Esophagus muscularis mucosa (tissue), 4 donors: ENCODE data around the gene EEA1. TPM values are rescaled to one million over a fixed set of nuclear protein-coding genes. Genes with fewer than 3 reads are reported as not detected.

ENCODE experiments used
- DNase-seq: peaks from one replicate; pipeline ENCODE4 v3.0.0-alpha.2; 2017; ENCODE audit errors: extremely low spot score
- H3K27ac ChIP-seq, 4 donors: fragments of 200-600 bp; sonication (generic); replicated peaks in 1 of 4; 1 replicate in 3 of 4; 2 replicates in 1 of 4; pipeline ENCODE4 v1.5.1; 2016 to 2019; ENCODE audit warnings: mild to moderate bottlenecking in 1 of 4
- H3K27me3 ChIP-seq, 4 donors: fragments of 200-600 bp; sonication (generic); one replicate each; pipeline versions ENCODE4 v1.5.1 to v1.6.0; 2016 to 2019
- H3K36me3 ChIP-seq, 4 donors: fragments of 200-600 bp; sonication (generic); one replicate each; pipeline ENCODE4 v1.5.1; 2016 to 2019
- H3K4me1 ChIP-seq, 4 donors: fragments of 200-600 bp; sonication (generic); one replicate each; pipeline ENCODE4 v1.5.1; 2016 to 2019
- H3K4me3 ChIP-seq, 4 donors: fragments of 200-600 bp; sonication (generic); 1 replicate in 2 of 4; 2 replicates in 2 of 4; pipeline ENCODE4 v1.5.1; 2016 to 2019; ENCODE audit warnings: mild to moderate bottlenecking in 4 of 4, moderate library complexity in 1 of 4
- H3K9me3 ChIP-seq, 4 donors: fragments of 200-600 bp; sonication (generic); 1 replicate in 3 of 4; 2 replicates in 1 of 4; pipeline ENCODE4 v1.5.1; 2016 to 2019
- EP300 ChIP-seq: sonication (generic); formaldehyde crosslinking; IDR thresholded peaks from one replicate; pipeline ENCODE4 v1.6.1; 2017; ENCODE audit warnings: antibody characterized with exemption
- POLR2A ChIP-seq: fragments of 450-650 bp; IDR thresholded peaks from one replicate; pipeline ENCODE4 v1.6.1; 2017; ENCODE audit warnings: antibody characterized with exemption, moderate library complexity, mild to moderate bottlenecking, low read depth
- POLR2AphosphoS5 ChIP-seq, 2 donors: sonication (generic); formaldehyde crosslinking; IDR thresholded peaks; one replicate each; pipeline ENCODE4 v1.6.1; 2017; ENCODE audit warnings: antibody characterized with exemption in 2 of 2
- WGBS: methylation state at CpG from one replicate; pipeline ENCODE4 v1.1.5; 2018; 5-methylcytosine and 5-hydroxymethylcytosine counted together
- intact Hi-C: fragments of 100-400 bp; cut with DNase I; formaldehyde crosslinking; loops from one replicate; pipeline ENCODE4 v1.15.1; 2023
- total RNA-seq, 4 donors: library from RNA; depleted of rRNA; stranded (reverse); fragments of >200 nt; gene quantifications; one replicate each; pipeline versions ENCODE4 v1.1.0 to v1.2.1, GENCODE V29; 2016
- TF ChIP-seq, protein P1 (sequence below), 3 experiments: fragments of 200-600 bp in 2 of 3; fragments of 450-650 bp in 1 of 3; sonication (generic) in 2 of 3; IDR thresholded peaks; one replicate each; pipeline ENCODE4 v1.5.1; 2017 to 2019; ENCODE audit warnings: antibody characterized with exemption in 3 of 3, mild to moderate bottlenecking in 2 of 3, moderate library complexity in 1 of 3

EEA1 gene
- total RNA-seq, 4 donors from 2014 or later, result 15.7 to 31.1 (median 24.1) TPM

DNA sequence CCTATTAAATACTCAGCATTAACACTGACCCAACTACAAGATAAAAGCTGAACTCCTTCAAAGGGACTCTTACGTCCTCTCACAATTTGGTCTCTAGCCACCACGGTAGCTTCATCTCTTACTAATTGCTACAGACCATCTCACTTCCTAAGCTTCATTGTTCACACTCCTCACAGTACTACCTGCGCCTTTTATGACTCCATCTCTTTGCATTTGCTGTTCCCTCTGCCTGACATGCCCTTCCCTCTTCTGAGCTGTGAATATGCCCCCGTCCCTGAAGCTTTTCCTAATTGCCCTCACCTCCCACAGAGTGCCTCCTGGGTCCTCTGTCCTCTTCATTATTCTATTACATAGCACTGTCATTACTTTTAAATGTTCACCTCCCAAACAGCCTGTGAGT lies 2.5 kb downstream of the EEA1 start:
- 60% methylated on average over 4 of the region's 4 CpGs for WGBS
- H3K4me3 ChIP-seq, result peak overlapping the region in 3 of 4 donors; percentile 1 to 92 (median 5)

DNA sequence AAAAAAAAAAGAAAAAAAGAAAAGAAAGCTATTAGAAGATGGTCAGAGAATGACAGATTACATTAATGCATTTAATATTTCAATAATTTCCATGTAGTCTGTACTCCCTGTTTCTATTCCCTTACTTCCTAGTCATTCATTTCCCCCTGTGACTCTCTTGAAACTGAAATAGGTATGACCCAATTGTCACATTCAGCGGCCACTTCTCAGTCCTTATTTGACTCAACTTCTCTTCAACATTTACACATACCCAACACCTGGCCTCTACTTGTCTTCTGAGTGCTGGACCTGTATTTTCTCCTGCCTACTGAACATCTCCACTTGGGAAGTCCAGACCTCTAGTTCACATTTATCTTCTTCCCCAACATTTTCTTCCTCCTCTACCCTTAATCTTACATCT lies 7.2 kb downstream of the EEA1 start:
- Histone ChIP-seq H3K36me3 (no peaks in the 10 kb centered on the region), H3K27me3 (no peaks in the 10 kb centered on the region), H3K9me3 (no peaks in the 10 kb centered on the region), H3K27ac (no peak overlapping the region), H3K4me1 (peaks cover 13 to 36% (median 30%) of the 10 kb centered on the region in 4 donors), H3K4me3 (no peak overlapping the region)
- 86% methylated on average over 1 of the region's 1 CpG for WGBS
- no peak for TF ChIP-seq POLR2A
- no peak for TF ChIP-seq EP300
- TF ChIP-seq, protein P1, sequence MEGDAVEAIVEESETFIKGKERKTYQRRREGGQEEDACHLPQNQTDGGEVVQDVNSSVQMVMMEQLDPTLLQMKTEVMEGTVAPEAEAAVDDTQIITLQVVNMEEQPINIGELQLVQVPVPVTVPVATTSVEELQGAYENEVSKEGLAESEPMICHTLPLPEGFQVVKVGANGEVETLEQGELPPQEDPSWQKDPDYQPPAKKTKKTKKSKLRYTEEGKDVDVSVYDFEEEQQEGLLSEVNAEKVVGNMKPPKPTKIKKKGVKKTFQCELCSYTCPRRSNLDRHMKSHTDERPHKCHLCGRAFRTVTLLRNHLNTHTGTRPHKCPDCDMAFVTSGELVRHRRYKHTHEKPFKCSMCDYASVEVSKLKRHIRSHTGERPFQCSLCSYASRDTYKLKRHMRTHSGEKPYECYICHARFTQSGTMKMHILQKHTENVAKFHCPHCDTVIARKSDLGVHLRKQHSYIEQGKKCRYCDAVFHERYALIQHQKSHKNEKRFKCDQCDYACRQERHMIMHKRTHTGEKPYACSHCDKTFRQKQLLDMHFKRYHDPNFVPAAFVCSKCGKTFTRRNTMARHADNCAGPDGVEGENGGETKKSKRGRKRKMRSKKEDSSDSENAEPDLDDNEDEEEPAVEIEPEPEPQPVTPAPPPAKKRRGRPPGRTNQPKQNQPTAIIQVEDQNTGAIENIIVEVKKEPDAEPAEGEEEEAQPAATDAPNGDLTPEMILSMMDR (IDR thresholded peaks at IDR 0.05), result no peak
- TF ChIP-seq POLR2AphosphoS5 (IDR thresholded peaks at IDR 0.05), result no peak
- no peak for DNase-seq
- intact Hi-C loops, result no loop called here

More for the DNA sequence above, 2.5 kb downstream of the EEA1 start:
- Histone ChIP-seq H3K27me3 (no peaks in the 10 kb centered on the region), H3K4me1 (peaks cover 22 to 58% (median 40%) of the 10 kb centered on the region in 4 donors), H3K36me3 (no peaks in the 10 kb centered on the region), H3K27ac (peak overlapping the region; percentile 99 to 100 (median 99)), H3K9me3 (no peaks in the 10 kb centered on the region)
- intact Hi-C loops, result loop anchor here (5.0 kb wide), 1 partner anchor 34 kb away; no protein-coding TSS in a partner anchor
- DNase-seq, result no peak
- TF ChIP-seq POLR2A (no peak), POLR2AphosphoS5 (IDR thresholded peaks at IDR 0.05) (no peak), EP300 (no peak)
- TF ChIP-seq, protein P1 (IDR thresholded peaks at IDR 0.05), result no peak

DNA sequence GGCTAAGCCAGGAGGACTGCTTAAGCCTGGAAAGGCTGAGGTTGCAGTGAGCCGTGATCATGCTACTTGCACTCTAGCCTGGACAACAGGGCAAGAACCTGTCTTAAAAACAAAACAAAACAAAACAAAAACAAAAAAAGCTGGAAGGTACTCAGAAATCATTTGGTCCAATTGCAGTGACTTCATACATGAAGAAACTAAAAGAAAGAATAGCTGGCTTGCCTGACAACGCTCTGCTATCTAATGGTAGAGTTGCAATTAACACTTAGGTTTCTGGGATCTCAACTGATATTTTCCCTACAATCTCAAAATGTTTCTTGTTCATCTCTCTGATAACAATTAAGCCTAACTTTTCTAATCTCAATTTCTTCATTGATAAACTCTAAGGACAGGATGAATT lies 13.7 kb downstream of the EEA1 start:
- H3K9me3 ChIP-seq, result no peaks in the 10 kb centered on the region
- H3K4me3 ChIP-seq, result no peak overlapping the region
- H3K4me1 ChIP-seq, result peaks cover 3 to 21% (median 18%) of the 10 kb centered on the region in 4 donors
- no peak for DNase-seq
- H3K27ac ChIP-seq, result no peak overlapping the region
- intact Hi-C loops, result no loop called here
- TF ChIP-seq EP300 (no peak), POLR2A (no peak), POLR2AphosphoS5 (IDR thresholded peaks at IDR 0.05) (no peak)
- TF ChIP-seq, protein P1 (IDR thresholded peaks at IDR 0.05), result no peak
- WGBS, result 79% methylated on average over 2 of the region's 2 CpGs
- no peaks in the 10 kb centered on the region for H3K27me3 ChIP-seq
- no peaks in the 10 kb centered on the region for H3K36me3 ChIP-seq

DNA sequence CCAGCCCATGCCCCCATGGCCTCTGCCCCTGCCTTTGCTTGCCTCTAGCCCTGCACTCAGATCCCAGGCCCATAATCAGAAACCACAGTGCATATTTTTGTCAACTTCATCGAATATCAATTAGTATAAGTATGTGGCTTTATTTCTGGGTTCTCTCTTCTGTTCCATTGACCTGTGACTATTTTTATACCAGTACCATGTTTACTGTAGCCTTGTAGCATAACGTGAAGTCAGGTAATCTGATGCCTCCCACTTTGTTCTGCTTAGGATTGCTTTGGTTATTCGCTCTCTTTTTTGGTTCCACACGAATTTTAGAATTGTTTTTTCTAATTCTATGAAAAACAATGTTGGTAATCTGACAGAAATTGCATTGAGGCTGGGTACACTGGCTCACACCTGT lies 14.9 kb downstream of the EEA1 start:
- WGBS, result 91% methylated on average over 4 of the region's 4 CpGs
- H3K4me1 ChIP-seq, result peaks cover 3 to 21% (median 18%) of the 10 kb centered on the region in 4 donors
- no peaks in the 10 kb centered on the region for H3K27me3 ChIP-seq
- TF ChIP-seq EP300 (no peak), POLR2A (no peak), POLR2AphosphoS5 (IDR thresholded peaks at IDR 0.05) (no peak)
- TF ChIP-seq, protein P1 (IDR thresholded peaks at IDR 0.05), result no peak
- no peak for DNase-seq
- no peaks in the 10 kb centered on the region for H3K36me3 ChIP-seq
- H3K27ac ChIP-seq, result no peak overlapping the region
- intact Hi-C loops, result no loop called here
- no peak overlapping the region for H3K4me3 ChIP-seq
- H3K9me3 ChIP-seq, result peaks cover 0 to under 1% (median 0%) of the 10 kb centered on the region in 4 donors

DNA sequence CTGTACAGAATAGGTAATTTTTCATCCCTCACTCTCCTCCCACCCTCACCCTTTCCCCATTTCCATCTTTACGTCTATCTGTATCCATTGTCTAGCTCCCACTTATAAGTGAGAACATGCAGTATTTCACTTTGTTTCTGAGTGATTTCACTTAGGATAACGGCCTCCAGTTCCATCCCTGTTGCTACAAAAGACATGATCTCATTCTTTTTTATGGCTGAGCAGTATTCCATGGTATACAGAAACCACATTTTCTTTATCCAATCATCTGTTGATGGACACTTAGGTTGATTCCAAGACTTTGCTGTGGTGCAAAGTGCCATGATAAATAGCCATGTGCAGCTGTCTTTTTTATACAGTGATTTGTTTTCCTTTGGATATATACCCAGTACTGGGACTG lies 16.4 kb downstream of the EEA1 start:
- Histone ChIP-seq H3K36me3 (no peaks in the 10 kb centered on the region), H3K4me1 (peaks cover 3 to 22% (median 18%) of the 10 kb centered on the region in 4 donors), H3K4me3 (no peak overlapping the region), H3K27me3 (no peaks in the 10 kb centered on the region), H3K9me3 (peaks cover 0 to 6% (median 0%) of the 10 kb centered on the region in 4 donors), H3K27ac (no peak overlapping the region)
- no peak for TF ChIP-seq POLR2A
- TF ChIP-seq, protein P1 (IDR thresholded peaks at IDR 0.05), result no peak
- TF ChIP-seq EP300, result no peak
- TF ChIP-seq POLR2AphosphoS5 (IDR thresholded peaks at IDR 0.05), result no peak
- no peak for DNase-seq
- 95% methylated on average over 2 of the region's 2 CpGs for WGBS
- intact Hi-C loops, result no loop called here
